ENCODE data around the gene FMN2. TPM values are rescaled to one million over a fixed set of nuclear protein-coding genes. Genes with fewer than 3 reads are reported as not detected.

Gene FMN2
- polyA plus RNA-seq, 3 donors, result not detected

GRCh38 chr1:240486611-240487010 lies 394.9 kb downstream of the FMN2 start:
- no peak for DNase-seq
- peak overlapping the region in 1 of 7 donors; percentile 43 for H3K27ac Mint-ChIP-seq
- peaks cover 0 to 9% (median 3%) of the 10 kb centered on the region in 7 donors for H3K9me3 Mint-ChIP-seq
- no peaks in the 10 kb centered on the region for H3K27me3 ChIP-seq (ENCODE audit: control insufficient read depth in 2 of 2, insufficient read depth in 2 of 2, low read length in 2 of 2)
- no peak overlapping the region for H3K4me3 Mint-ChIP-seq
- H3K36me3 Mint-ChIP-seq, result no peaks in the 10 kb centered on the region
- 55% methylated on average over 2 of the region's 6 CpGs for WGBS (ENCODE audit: insufficient coverage)
- H3K4me3 ChIP-seq (replicated peaks in 1 of 3; ENCODE audit: low read depth in 2 of 3, low read length in 3 of 3), result no peak overlapping the region
- H3K9me3 ChIP-seq (replicated peaks in 1 of 2; ENCODE audit: control insufficient read depth in 1 of 2, insufficient read depth in 1 of 2, low read length in 2 of 2), result no peaks in the 10 kb centered on the region
- intact Hi-C loops (cut with micrococcal nuclease), result no loop called here
- no peaks in the 10 kb centered on the region for H3K36me3 ChIP-seq (replicated peaks in 1 of 2; ENCODE audit: control insufficient read depth in 1 of 2, insufficient read depth in 2 of 2, low read length in 2 of 2)
- no peak for TF ChIP-seq CTCF (IDR thresholded peaks at IDR 0.05)
- H3K9ac ChIP-seq (ENCODE audit: insufficient read depth, low read length, poor library complexity, severe bottlenecking), result no peak overlapping the region
- H3K4me1 Mint-ChIP-seq, result no peaks in the 10 kb centered on the region
- H4K20me1 ChIP-seq (ENCODE audit: insufficient read depth, low read length), result no peaks in the 10 kb centered on the region
- H3K4me1 ChIP-seq (ENCODE audit: control insufficient read depth in 1 of 2, insufficient read depth in 2 of 2, low read length in 2 of 2), result no peaks in the 10 kb centered on the region
- no peak overlapping the region for H3K4me2 ChIP-seq (replicated peaks; ENCODE audit: extremely low read depth, low read length, poor library complexity, severe bottlenecking)
- no peak overlapping the region for H3K27ac ChIP-seq (ENCODE audit: low read depth in 1 of 2, low read length in 2 of 2)
- no peak overlapping the region for H2AFZ ChIP-seq (ENCODE audit: insufficient read depth, low read depth, low read length, poor library complexity, severe bottlenecking)
- H3K79me2 ChIP-seq (ENCODE audit: insufficient read depth, low read length), result no peaks in the 10 kb centered on the region
- H3K27me3 Mint-ChIP-seq (ENCODE audit: low read depth in 3 of 3), result peaks cover 0 to 2% (median 0%) of the 10 kb centered on the region in 3 donors

GRCh38 chr1:240487493-240487892 lies 395.8 kb downstream of the FMN2 start:
- TF ChIP-seq CTCF (IDR thresholded peaks at IDR 0.05), result no peak
- Histone ChIP-seq H3K9me3 (replicated peaks in 1 of 2; ENCODE audit: control insufficient read depth in 1 of 2, insufficient read depth in 1 of 2, low read length in 2 of 2) (peaks cover 0 to 5% of the 10 kb centered on the region in 2 donors), H3K27ac (ENCODE audit: low read depth in 1 of 2, low read length in 2 of 2) (no peak overlapping the region), H4K20me1 (ENCODE audit: insufficient read depth, low read length) (no peaks in the 10 kb centered on the region), H3K4me2 (replicated peaks; ENCODE audit: extremely low read depth, low read length, poor library complexity, severe bottlenecking) (no peak overlapping the region), H3K36me3 (replicated peaks in 1 of 2; ENCODE audit: control insufficient read depth in 1 of 2, insufficient read depth in 2 of 2, low read length in 2 of 2) (no peaks in the 10 kb centered on the region), H3K79me2 (ENCODE audit: insufficient read depth, low read length) (no peaks in the 10 kb centered on the region), H2AFZ (ENCODE audit: insufficient read depth, low read depth, low read length, poor library complexity, severe bottlenecking) (no peak overlapping the region), H3K4me1 (ENCODE audit: control insufficient read depth in 1 of 2, insufficient read depth in 2 of 2, low read length in 2 of 2) (no peaks in the 10 kb centered on the region), H3K4me3 (replicated peaks in 1 of 3; ENCODE audit: low read depth in 2 of 3, low read length in 3 of 3) (no peak overlapping the region), H3K27me3 (ENCODE audit: control insufficient read depth in 2 of 2, insufficient read depth in 2 of 2, low read length in 2 of 2) (no peaks in the 10 kb centered on the region), H3K9ac (ENCODE audit: insufficient read depth, low read length, poor library complexity, severe bottlenecking) (no peak overlapping the region)
- Mint-ChIP-seq H3K4me3 (no peak overlapping the region), H3K27ac (no peak overlapping the region), H3K4me1 (no peaks in the 10 kb centered on the region), H3K27me3 (ENCODE audit: low read depth in 3 of 3) (peaks cover 2 to 3% (median 3%) of the 10 kb centered on the region in 3 donors), H3K9me3 (peaks cover 2 to 14% (median 7%) of the 10 kb centered on the region in 7 donors), H3K36me3 (no peaks in the 10 kb centered on the region)
- intact Hi-C loops (cut with micrococcal nuclease), result no loop called here
- DNase-seq, result no peak
- 57% methylated on average over 1 of the region's 3 CpGs for WGBS (ENCODE audit: insufficient coverage)
